AG09319 (cell line): Measurements from ENCODE around the gene TECPR1.

Experiments
- DNase-seq: peaks from one replicate; pipeline ENCODE4 v3.0.0-alpha.2; 2010; ENCODE audit warnings: low read depth; ENCODE audit errors: extremely low read depth
- TF ChIP-seq, protein P1 (sequence below): IDR thresholded peaks from 2 replicates; pipeline ENCODE4 v1.5.1; 2011; ENCODE audit warnings: low read depth, mild to moderate bottlenecking, inconsistent platforms, low read length, moderate library complexity

The TECPR1 gene

GRCh38 chr7:98286701-98287485, 34.9 kb upstream of the TECPR1 start:
- TF ChIP-seq, protein P1, sequence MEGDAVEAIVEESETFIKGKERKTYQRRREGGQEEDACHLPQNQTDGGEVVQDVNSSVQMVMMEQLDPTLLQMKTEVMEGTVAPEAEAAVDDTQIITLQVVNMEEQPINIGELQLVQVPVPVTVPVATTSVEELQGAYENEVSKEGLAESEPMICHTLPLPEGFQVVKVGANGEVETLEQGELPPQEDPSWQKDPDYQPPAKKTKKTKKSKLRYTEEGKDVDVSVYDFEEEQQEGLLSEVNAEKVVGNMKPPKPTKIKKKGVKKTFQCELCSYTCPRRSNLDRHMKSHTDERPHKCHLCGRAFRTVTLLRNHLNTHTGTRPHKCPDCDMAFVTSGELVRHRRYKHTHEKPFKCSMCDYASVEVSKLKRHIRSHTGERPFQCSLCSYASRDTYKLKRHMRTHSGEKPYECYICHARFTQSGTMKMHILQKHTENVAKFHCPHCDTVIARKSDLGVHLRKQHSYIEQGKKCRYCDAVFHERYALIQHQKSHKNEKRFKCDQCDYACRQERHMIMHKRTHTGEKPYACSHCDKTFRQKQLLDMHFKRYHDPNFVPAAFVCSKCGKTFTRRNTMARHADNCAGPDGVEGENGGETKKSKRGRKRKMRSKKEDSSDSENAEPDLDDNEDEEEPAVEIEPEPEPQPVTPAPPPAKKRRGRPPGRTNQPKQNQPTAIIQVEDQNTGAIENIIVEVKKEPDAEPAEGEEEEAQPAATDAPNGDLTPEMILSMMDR = no peak
- DNase-seq = no peak

GRCh38 chr7:98286093-98286539, 34.1 kb upstream of the TECPR1 start:
- TF ChIP-seq, protein P1 = no peak
- no peak for DNase-seq

GRCh38 chr7:98285157-98286092, 33.4 kb upstream of the TECPR1 start:
- no peak for DNase-seq
- TF ChIP-seq, protein P1 = no peak

DNA sequence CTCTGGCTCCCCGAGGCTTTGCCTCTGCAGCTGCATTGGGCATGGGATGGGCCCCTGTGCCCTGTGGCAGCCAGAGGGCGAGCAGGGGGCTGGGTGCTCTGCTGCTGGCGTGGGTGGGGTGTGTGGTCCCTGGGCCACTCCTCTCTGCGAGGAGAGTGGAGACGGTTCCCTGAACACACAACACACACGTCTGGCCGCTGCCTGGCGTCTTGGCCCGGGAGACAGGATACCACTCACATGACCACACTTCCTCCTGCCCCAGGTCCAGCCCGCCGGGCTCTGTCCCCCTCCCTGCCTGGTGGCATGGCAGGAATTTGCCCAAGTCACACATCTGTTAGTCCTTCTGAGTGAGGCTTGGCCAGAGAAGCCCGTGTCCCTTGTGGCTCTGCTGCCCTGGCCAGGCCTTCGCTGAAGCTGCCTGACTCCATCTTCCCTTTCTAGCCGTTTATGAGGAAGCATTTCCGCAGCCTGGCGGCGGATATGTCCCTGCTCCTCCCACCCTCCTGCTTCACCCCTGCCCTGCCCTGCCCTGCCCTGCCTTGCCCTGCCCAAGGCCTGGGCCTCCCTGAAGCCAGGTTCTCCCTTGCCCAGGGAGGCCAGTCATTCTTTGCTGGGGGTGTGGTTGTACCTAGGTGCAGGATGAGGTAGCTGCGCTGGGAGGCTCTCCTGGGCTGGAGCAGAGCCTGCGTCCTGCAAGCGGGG, 32.5 kb upstream of the TECPR1 start:
- peak; percentile 57 for DNase-seq

GRCh38 chr7:98283887-98284222, 31.8 kb upstream of the TECPR1 start:
- no peak for DNase-seq
- TF ChIP-seq, protein P1 = no peak

More for the DNA sequence above, 32.5 kb upstream of the TECPR1 start:
- TF ChIP-seq, protein P1 = no peak; the same call in 1 of the 2 replicates

GRCh38 chr7:98283127-98283886, 31.3 kb upstream of the TECPR1 start:
- TF ChIP-seq, protein P1 = no peak
- DNase-seq = peak; percentile 41
